Smooth muscle cell (in vitro differentiated cells): Measurements from ENCODE around the gene SLC7A6. TPM values are rescaled to one million over a fixed set of nuclear protein-coding genes. Genes with fewer than 3 reads are reported as not detected.
"Not testable (repeated sequence)": the region's sequence is repeated elsewhere in the genome, so short reads cannot be mapped to it uniquely, and the experiment has no call there.

Source experiments
- DNase-seq: peaks from one replicate; lab custom pipeline; 2025; ENCODE audit not compliant: unreplicated experiment; lab: John Stamatoyannopoulos, UW
- H2AFZ ChIP-seq: fragments of 200-600 bp; sonication (generic); 2 replicates; pipeline ENCODE4 v1.6.0; 2016; ENCODE audit warnings: antibody characterized with exemption, low read depth, mild to moderate bottlenecking
- H3F3A ChIP-seq: fragments of 200-600 bp; sonication (generic); 2 replicates; pipeline ENCODE4 v1.6.0; 2017; ENCODE audit warnings: antibody characterized with exemption, low read depth
- H3K27ac ChIP-seq: fragments of 200-600 bp; sonication (generic); 2 replicates; pipeline ENCODE4 v1.5.1; 2016; ENCODE audit warnings: low read depth, mild to moderate bottlenecking
- H3K27me3 ChIP-seq: fragments of 200-600 bp; sonication (generic); 2 replicates; pipeline ENCODE4 v1.6.1; 2016; ENCODE audit warnings: low read depth, mild to moderate bottlenecking
- H3K36me3 ChIP-seq: fragments of 200-600 bp; sonication (generic); 2 replicates; pipeline ENCODE4 v1.5.1; 2016; ENCODE audit warnings: low read depth
- H3K4me1 ChIP-seq: fragments of 200-600 bp; sonication (generic); 2 replicates; pipeline ENCODE4 v1.5.1; 2016; ENCODE audit warnings: low read depth
- H3K4me2 ChIP-seq: fragments of 200-600 bp; sonication (generic); 2 replicates; pipeline ENCODE4 v1.6.0; 2016; ENCODE audit warnings: mild to moderate bottlenecking
- H3K4me3 ChIP-seq: fragments of 200-600 bp; sonication (generic); 2 replicates; pipeline ENCODE4 v1.5.1; 2016; ENCODE audit warnings: mild to moderate bottlenecking
- H3K79me2 ChIP-seq: fragments of 200-600 bp; sonication (generic); 2 replicates; pipeline ENCODE4 v1.6.0; 2016; ENCODE audit warnings: low read depth, mild to moderate bottlenecking
- H3K9ac ChIP-seq: fragments of 200-600 bp; sonication (generic); 2 replicates; pipeline ENCODE4 v1.6.0; 2016; ENCODE audit warnings: low read depth
- H3K9me3 ChIP-seq: fragments of 200-600 bp; sonication (generic); replicated peaks from 2 replicates; pipeline ENCODE4 v1.5.1; 2016; ENCODE audit warnings: low read depth
- H4K20me1 ChIP-seq: fragments of 200-600 bp; sonication (generic); 2 replicates; pipeline ENCODE4 v1.6.0; 2016; ENCODE audit warnings: low read depth
- WGBS: methylation state at CpG from one replicate; pipeline ENCODE4 v1.1.7; 2016; ENCODE audit warnings: low lambda C conversion rate; 5-methylcytosine and 5-hydroxymethylcytosine counted together
- polyA plus RNA-seq: library from polyadenylated mRNA; unstranded; fragments of >200 nt; fragmentation: Nextera tagmentation; extraction: Ambion mirVana; gene quantifications from 2 replicates; pipeline ENCODE4 v1.2.1, GENCODE V29; 2016
- total RNA-seq: library from RNA; depleted of rRNA; stranded (reverse); fragments of >200 nt; gene quantifications from 2 replicates; pipeline ENCODE4 v1.2.3, GENCODE V29; 2014
- TF ChIP-seq, protein P1 (sequence below): fragments of 200-600 bp; sonication (generic); IDR thresholded peaks from 2 replicates; pipeline ENCODE4 v1.5.1; 2017; ENCODE audit warnings: borderline replicate concordance, mild to moderate bottlenecking, antibody characterized with exemption; ENCODE audit not compliant: insufficient read depth, poor library complexity, severe bottlenecking

Gene SLC7A6
- total and polyA plus RNA-seq, 2 experiments from 2014 or later, result 11.4 to 16.5 TPM

DNA sequence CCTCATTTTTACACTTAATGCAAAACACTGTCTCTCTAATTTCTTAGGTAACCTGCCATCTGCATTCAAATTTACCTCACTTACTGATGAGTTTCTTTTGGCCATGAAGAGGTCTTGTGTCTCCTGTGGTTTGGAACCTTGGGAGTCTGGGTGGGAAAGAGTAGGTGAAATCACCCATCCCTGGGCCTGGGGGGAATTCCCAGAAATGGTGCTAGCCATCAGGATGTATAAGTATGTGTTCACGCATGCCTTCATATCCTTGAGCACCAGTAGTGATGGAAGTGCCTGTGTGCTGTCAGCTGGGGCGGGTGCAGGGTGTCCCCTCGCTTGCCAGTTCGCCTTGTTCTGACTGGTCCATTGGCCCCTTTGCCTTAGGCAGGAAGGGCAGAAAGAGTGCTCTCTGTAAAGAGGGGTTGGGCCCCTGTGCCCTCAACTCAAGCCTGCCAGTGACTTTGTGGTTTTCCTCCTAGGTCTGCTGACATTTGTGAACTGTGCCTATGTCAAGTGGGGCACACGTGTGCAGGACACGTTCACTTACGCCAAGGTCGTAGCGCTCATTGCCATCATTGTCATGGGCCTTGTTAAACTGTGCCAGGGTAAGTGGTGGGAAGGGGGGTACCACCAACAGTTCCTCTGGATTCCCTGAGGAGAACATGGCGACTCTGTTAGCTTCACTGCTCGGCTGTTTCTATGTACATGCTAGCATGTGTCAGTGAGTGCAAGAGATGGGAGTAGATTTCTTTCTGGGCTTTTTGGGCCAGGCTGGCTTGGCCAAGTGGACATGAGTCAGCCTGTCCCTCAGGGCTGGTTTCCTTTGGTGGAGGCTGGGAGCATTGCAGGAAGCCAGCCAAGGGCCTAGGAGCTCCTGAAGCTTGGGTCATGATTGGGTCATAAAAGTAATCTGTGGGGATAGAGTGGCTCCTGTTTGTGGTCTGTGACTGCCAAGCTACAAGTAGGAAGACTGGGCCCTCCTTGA lies 23.2 kb downstream of the SLC7A6 start:
- TF ChIP-seq, protein P1, sequence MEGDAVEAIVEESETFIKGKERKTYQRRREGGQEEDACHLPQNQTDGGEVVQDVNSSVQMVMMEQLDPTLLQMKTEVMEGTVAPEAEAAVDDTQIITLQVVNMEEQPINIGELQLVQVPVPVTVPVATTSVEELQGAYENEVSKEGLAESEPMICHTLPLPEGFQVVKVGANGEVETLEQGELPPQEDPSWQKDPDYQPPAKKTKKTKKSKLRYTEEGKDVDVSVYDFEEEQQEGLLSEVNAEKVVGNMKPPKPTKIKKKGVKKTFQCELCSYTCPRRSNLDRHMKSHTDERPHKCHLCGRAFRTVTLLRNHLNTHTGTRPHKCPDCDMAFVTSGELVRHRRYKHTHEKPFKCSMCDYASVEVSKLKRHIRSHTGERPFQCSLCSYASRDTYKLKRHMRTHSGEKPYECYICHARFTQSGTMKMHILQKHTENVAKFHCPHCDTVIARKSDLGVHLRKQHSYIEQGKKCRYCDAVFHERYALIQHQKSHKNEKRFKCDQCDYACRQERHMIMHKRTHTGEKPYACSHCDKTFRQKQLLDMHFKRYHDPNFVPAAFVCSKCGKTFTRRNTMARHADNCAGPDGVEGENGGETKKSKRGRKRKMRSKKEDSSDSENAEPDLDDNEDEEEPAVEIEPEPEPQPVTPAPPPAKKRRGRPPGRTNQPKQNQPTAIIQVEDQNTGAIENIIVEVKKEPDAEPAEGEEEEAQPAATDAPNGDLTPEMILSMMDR, result no peak
- H3K4me3 ChIP-seq, result no peak overlapping the region
- H4K20me1 ChIP-seq, result peaks cover 70% of the 10 kb centered on the region
- H3K79me2 ChIP-seq, result peaks cover 15% of the 10 kb centered on the region
- H3K4me1 ChIP-seq, result no peaks in the 10 kb centered on the region
- no peak for DNase-seq
- no peaks in the 10 kb centered on the region for H3F3A ChIP-seq
- no peak overlapping the region for H3K27ac ChIP-seq
- WGBS, result 96% methylated on average over 11 of the region's 11 CpGs
- no peaks in the 10 kb centered on the region for H3K36me3 ChIP-seq
- no peak overlapping the region for H3K9ac ChIP-seq
- H3K27me3 ChIP-seq, result no peaks in the 10 kb centered on the region
- H2AFZ ChIP-seq, result no peak overlapping the region
- no peaks in the 10 kb centered on the region for H3K9me3 ChIP-seq
- no peak overlapping the region for H3K4me2 ChIP-seq

DNA sequence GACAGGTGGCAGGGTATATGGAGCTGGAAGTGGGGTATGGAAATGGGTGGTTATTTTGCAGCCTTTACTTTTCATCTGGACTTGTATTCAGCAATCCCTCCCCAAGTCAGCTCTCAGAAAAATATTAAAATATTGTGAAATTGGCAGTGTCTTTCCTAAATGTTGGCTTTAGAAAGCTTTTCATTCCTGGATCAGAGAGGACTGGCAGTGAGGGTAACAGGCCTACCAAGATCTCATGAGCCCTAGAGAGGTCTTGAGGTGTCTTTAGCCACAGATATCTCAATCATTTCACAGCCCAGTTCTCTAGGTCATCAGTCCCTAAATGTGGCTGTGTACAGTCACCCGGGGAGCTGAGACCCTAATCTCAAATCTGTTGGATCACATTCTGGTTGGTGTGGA lies 23.9 kb downstream of the SLC7A6 start:
- Histone ChIP-seq H3K27ac (no peak overlapping the region), H4K20me1 (peaks cover 67% of the 10 kb centered on the region), H3K27me3 (no peaks in the 10 kb centered on the region), H3K4me1 (no peaks in the 10 kb centered on the region), H3K9ac (no peak overlapping the region), H3K9me3 (no peaks in the 10 kb centered on the region), H3K79me2 (peaks cover 15% of the 10 kb centered on the region), H2AFZ (no peak overlapping the region), H3F3A (no peaks in the 10 kb centered on the region), H3K4me2 (no peak overlapping the region), H3K4me3 (no peak overlapping the region), H3K36me3 (no peaks in the 10 kb centered on the region)
- no peak for DNase-seq
- WGBS, result 100% methylated on average over 1 of the region's 1 CpG
- TF ChIP-seq, protein P1, result no peak

DNA sequence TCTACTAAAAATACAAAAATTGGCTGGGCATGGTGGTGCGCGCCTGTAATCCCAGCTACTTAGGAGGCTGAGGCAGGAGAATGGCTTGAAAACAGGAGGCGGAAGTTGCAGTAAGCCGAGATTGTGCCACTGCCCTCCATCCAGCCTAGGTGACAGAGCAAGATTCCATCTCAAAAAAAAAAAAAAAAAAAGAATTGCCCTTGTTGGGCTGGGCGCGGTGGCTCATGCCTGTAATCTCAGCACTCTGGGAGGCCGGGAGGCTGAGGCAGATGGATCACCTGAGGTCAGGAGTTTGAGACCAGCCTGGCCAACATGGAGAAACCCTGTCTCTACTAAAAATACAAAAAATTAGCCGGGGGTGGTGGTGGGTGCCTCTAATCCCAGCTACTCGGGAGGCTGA lies 24.5 kb downstream of the SLC7A6 start:
- H3K4me1 ChIP-seq, H2AFZ ChIP-seq, H3K4me2 ChIP-seq, H3K27ac ChIP-seq, H3K4me3 ChIP-seq, H3K9ac ChIP-seq, H3K9me3 ChIP-seq, H3K27me3 ChIP-seq, DNase-seq, H3F3A ChIP-seq, H3K36me3 ChIP-seq: not testable (repeated sequence)
- Histone ChIP-seq H3K79me2 (peaks cover 13% of the 10 kb centered on the region), H4K20me1 (peaks cover 66% of the 10 kb centered on the region)
- WGBS, result 94% methylated on average over 9 of the region's 9 CpGs

DNA sequence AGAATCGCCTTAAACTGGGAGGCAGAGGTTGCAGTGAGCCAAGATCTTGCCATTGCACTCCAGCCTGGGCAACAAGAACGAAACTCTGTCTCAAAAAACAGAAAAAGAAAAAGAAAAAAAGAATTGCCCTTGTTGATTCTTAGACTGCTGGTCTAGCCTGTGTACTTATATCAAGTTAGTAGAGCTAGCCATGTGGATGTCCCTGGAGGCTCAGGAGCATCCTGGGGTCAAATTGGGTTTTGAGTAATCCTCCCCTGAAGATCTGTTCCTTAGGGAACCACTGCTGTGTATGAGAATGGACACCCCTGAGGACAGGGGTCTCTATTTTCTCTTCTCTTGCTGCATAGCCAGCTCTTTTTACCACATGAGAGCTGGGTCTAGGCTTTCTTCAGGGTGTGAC lies 24.9 kb downstream of the SLC7A6 start:
- WGBS, result 95% methylated on average over 2 of the region's 2 CpGs
- H3K27me3 ChIP-seq, result no peaks in the 10 kb centered on the region
- H3K4me3 ChIP-seq, result no peak overlapping the region
- TF ChIP-seq, protein P1, result no peak
- no peaks in the 10 kb centered on the region for H3K4me1 ChIP-seq
- no peak overlapping the region for H3K27ac ChIP-seq
- H4K20me1 ChIP-seq, result peaks cover 61% of the 10 kb centered on the region
- no peak overlapping the region for H2AFZ ChIP-seq
- H3K9me3 ChIP-seq, result no peaks in the 10 kb centered on the region
- no peaks in the 10 kb centered on the region for H3F3A ChIP-seq
- H3K9ac ChIP-seq, result no peak overlapping the region
- H3K36me3 ChIP-seq, result no peaks in the 10 kb centered on the region
- H3K4me2 ChIP-seq, result no peak overlapping the region
- DNase-seq, result no peak
- peaks cover 9% of the 10 kb centered on the region for H3K79me2 ChIP-seq
